ENCODE measurements around the gene HMGXB4. TPM values are rescaled to one million over a fixed set of nuclear protein-coding genes. Genes with fewer than 3 reads are reported as not detected.

Gene HMGXB4
- polyA plus RNA-seq, 1 experiment = 30.4 TPM

DNA sequence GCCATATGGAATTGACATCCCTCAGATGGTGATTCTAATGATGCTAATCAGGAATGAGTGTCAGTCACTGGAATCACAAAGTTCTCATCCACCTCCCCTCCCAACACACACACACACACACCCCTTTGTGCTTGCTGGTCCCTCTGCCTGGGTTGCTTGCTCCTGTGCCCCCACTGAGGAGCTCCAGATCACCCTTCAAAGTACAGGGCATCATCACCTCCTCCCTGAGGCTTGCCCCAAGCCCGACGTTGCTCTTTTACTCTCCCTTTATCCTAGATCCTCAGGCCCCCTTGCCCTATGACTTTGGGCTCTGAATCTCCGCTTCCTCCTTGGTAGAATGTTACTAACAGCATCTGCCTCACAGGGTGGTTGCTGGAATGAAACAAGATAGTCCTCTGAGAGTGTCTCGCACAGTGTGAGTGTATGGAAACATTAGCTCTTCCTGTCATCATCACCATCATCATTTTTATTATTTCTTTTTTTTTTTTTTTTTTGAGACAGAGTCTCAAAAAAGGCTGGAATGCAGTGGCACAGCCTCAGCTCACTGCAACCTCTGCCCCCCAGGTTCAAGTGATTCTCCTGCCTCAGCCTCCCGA lies 45.8 kb downstream of the HMGXB4 start:
- Histone ChIP-seq H3K4me3 (ENCODE audit: low read depth, low read length) (no peak overlapping the region), H3K9me3 (ENCODE audit: control insufficient read depth, insufficient read depth, low read length) (no peaks in the 10 kb centered on the region; the same call in 1 of the 2 replicates), H3K27ac (ENCODE audit: low read depth, low read length) (no peak overlapping the region), H3K27me3 (ENCODE audit: control insufficient read depth, insufficient read depth, low read length) (no peaks in the 10 kb centered on the region)
- TF ChIP-seq, protein P1, sequence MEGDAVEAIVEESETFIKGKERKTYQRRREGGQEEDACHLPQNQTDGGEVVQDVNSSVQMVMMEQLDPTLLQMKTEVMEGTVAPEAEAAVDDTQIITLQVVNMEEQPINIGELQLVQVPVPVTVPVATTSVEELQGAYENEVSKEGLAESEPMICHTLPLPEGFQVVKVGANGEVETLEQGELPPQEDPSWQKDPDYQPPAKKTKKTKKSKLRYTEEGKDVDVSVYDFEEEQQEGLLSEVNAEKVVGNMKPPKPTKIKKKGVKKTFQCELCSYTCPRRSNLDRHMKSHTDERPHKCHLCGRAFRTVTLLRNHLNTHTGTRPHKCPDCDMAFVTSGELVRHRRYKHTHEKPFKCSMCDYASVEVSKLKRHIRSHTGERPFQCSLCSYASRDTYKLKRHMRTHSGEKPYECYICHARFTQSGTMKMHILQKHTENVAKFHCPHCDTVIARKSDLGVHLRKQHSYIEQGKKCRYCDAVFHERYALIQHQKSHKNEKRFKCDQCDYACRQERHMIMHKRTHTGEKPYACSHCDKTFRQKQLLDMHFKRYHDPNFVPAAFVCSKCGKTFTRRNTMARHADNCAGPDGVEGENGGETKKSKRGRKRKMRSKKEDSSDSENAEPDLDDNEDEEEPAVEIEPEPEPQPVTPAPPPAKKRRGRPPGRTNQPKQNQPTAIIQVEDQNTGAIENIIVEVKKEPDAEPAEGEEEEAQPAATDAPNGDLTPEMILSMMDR (IDR thresholded peaks at IDR 0.05; ENCODE audit: low read depth, low read length) = no peak
- no peak for DNase-seq (ENCODE audit: low read depth, low spot score)
- ChIA-PET CTCF (interaction anchor here (0.5 kb wide), 1 partner anchor 763 kb away, joined by 4 read pairs; no protein-coding TSS in a partner anchor), POLR2A (no interaction called here)

DNA sequence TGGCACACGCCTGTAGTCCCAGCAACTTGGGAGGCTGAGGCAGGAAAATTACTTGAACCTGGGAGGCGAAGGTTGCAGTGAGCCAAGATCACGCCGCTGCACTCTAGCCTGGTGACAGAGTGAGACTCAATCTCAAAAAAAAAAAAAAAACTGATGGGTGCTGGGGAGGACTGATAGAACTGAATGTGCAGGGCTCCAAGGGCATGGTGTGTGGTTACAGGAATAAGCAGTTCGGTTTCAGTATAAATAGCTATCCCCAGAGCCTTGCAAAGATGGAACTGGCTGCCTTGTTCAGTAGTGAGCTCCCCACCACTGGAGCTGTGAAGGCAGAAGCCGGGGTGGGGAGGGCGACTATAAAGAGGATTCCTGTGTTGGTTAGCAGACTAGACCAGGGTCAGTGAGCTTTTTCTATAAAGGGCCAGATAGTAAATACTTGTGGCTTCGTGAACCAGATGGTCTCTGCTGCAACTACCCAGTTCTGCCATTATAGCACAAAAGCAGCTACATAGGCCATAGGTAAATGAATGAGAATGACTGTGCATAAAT lies 48.3 kb downstream of the HMGXB4 start:
- ChIA-PET CTCF (interaction anchor here (0.6 kb wide), 1 partner anchor 44 kb away, joined by 3 read pairs; no protein-coding TSS in a partner anchor), POLR2A (interaction anchor here (0.7 kb wide), 2 partner anchors 14 to 287 kb away, joined by 3 to 4 read pairs; no protein-coding TSS in a partner anchor)
- H3K27ac ChIP-seq (ENCODE audit: low read depth, low read length) = no peak overlapping the region
- H3K9me3 ChIP-seq (ENCODE audit: control insufficient read depth, insufficient read depth, low read length) = no peaks in the 10 kb centered on the region
- H3K4me3 ChIP-seq (ENCODE audit: low read depth, low read length) = no peak overlapping the region
- H3K27me3 ChIP-seq (ENCODE audit: control insufficient read depth, insufficient read depth, low read length) = no peaks in the 10 kb centered on the region
- TF ChIP-seq, protein P1 (IDR thresholded peaks at IDR 0.05; ENCODE audit: low read depth, low read length) = no peak
- DNase-seq (ENCODE audit: low read depth, low spot score) = no peak

DNA sequence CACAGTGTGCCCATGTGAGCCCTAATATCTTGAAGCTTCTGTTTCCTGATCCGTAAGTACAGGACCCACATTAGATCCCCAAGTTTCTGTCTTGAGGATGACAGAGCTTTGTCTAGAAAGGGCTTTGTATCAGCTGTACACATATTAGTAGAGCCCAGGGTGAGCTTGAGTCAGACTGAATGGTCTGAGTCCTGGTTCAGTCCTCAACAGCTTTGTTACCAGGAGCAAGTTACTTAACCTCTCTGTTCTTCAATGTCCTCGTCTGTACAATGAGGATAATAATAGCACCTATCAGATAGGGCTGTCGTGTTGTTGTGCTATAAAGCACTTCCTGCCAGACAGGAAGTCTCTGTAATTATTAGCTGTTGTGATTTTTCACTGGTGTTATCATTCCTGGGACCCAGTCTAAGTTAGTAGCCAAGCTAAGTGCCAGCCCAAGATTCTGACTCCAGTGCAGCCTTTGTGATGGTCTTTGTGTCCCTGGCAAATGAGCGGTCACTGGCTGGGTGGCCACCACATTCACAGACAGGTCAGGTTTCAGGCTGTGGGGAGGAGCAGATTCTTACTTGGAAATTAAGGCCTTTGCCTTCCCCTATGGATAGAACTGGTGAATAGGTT lies 49.2 kb downstream of the HMGXB4 start:
- CTCF ChIA-PET = interaction anchor here (0.6 to 0.7 kb wide), 2 partner anchors 43 to 760 kb away, joined by 3 read pairs; no protein-coding TSS in a partner anchor
- no peaks in the 10 kb centered on the region for H3K9me3 ChIP-seq (ENCODE audit: control insufficient read depth, insufficient read depth, low read length)
- DNase-seq (ENCODE audit: low read depth, low spot score) = no peak
- POLR2A ChIA-PET = no interaction called here
- TF ChIP-seq, protein P1 (IDR thresholded peaks at IDR 0.05; ENCODE audit: low read depth, low read length) = no peak
- no peak overlapping the region for H3K4me3 ChIP-seq (ENCODE audit: low read depth, low read length)
- H3K27me3 ChIP-seq (ENCODE audit: control insufficient read depth, insufficient read depth, low read length) = no peaks in the 10 kb centered on the region
- no peak overlapping the region for H3K27ac ChIP-seq (ENCODE audit: low read depth, low read length)

DNA sequence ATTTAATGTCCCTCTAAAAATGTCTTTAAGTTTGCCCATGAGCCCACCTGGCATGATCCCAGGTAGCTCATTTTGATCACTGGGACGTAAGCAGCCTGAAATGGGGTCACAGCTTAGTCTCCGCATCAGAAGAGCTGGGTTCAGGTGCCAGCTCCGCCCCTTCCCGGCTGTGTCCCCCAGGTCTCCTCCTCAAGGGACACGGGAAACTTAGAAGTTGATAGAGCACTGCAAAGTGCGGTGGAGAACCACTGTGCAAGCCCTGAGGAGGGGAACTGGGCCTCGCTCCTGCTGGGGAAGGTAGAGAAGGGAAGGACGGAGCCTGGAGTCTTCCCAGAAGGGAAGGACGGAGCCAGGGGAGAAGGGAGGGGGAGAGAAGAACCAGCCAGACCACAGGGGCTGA lies 50.1 kb downstream of the HMGXB4 start:
- CTCF ChIA-PET = no interaction called here
- POLR2A ChIA-PET = no interaction called here
- TF ChIP-seq, protein P1 (IDR thresholded peaks at IDR 0.05; ENCODE audit: low read depth, low read length) = no peak
- Histone ChIP-seq H3K4me3 (ENCODE audit: low read depth, low read length) (no peak overlapping the region), H3K27ac (ENCODE audit: low read depth, low read length) (no peak overlapping the region), H3K9me3 (ENCODE audit: control insufficient read depth, insufficient read depth, low read length) (no peaks in the 10 kb centered on the region; the same call in 1 of the 2 replicates), H3K27me3 (ENCODE audit: control insufficient read depth, insufficient read depth, low read length) (no peaks in the 10 kb centered on the region)
- DNase-seq (ENCODE audit: low read depth, low spot score) = no peak

DNA sequence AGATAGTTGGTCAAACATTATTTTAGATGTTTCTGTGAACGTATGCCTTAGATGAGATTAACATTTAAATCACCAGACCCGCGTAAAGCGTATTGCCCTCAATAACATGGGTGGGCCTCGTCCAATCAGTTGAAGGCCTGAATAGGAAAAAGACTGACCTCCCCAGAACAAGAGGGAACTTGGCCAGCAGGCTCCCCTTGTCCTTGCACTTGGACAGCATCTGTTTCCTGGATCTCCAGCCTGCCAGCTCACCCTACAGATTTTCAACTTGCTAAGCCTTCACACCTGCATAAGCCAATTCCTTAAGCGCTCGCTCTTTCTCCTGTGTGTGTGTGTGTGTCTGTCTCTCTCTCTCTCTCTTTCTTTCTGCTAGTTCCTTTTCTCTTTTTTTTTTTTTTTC lies 50.6 kb downstream of the HMGXB4 start:
- no peaks in the 10 kb centered on the region for H3K27me3 ChIP-seq (ENCODE audit: control insufficient read depth, insufficient read depth, low read length)
- no peak overlapping the region for H3K4me3 ChIP-seq (ENCODE audit: low read depth, low read length)
- H3K27ac ChIP-seq (ENCODE audit: low read depth, low read length) = no peak overlapping the region
- DNase-seq (ENCODE audit: low read depth, low spot score) = no peak
- TF ChIP-seq, protein P1 (IDR thresholded peaks at IDR 0.05; ENCODE audit: low read depth, low read length) = no peak
- CTCF ChIA-PET = no interaction called here
- H3K9me3 ChIP-seq (ENCODE audit: control insufficient read depth, insufficient read depth, low read length) = no peaks in the 10 kb centered on the region; the same call in 1 of the 2 replicates
- POLR2A ChIA-PET = no interaction called here

Measured in AG04450 (cell line).